PC-9 (cell line): ENCODE data around the gene PLA2G4A. TPM values are rescaled to one million over a fixed set of nuclear protein-coding genes. Genes with fewer than 3 reads are reported as not detected.

ENCODE experiments used
- BruUV-seq: library from RNA; stranded (reverse); fragments of 400-500 nt; replicated peaks from 2 replicates; lab custom pipeline; 2021; lab: Mats Ljungman, UMichigan
- CTCF ChIA-PET: fragments of 300-600 bp; sonication (Branson Sonifier 250); formaldehyde crosslinking; loops from one replicate; lab custom pipeline; 2022; ENCODE audit warnings: antibody characterized with exemption; lab: Charles Lee
- POLR2A ChIA-PET: fragments of 300-600 bp; sonication (Branson Sonifier 250); formaldehyde crosslinking; loops from one replicate; lab custom pipeline; 2022; ENCODE audit warnings: antibody characterized with exemption; ENCODE audit not compliant: unreplicated experiment; lab: Charles Lee
- DNase-seq, 2 experiments: peaks; one replicate each; pipeline versions ENCODE4 v3.0.0 to v3.0.0-alpha.2; 2015 to 2022; ENCODE audit warnings: mixed read lengths in 1 of 2
- H2AFZ ChIP-seq: fragments of 200-600 bp; sonication (generic); 2 replicates; pipeline ENCODE4 v1.8.1; 2017; ENCODE audit warnings: antibody characterized with exemption
- H3F3A ChIP-seq: fragments of 200-600 bp; sonication (generic); 2 replicates; pipeline ENCODE4 v1.8.1; 2017; ENCODE audit warnings: antibody characterized with exemption, mild to moderate bottlenecking, low read depth; ENCODE audit not compliant: insufficient read depth
- H3K27ac ChIP-seq: fragments of 200-600 bp; sonication (generic); 2 replicates; pipeline ENCODE4 v1.6.1; 2016; ENCODE audit warnings: mixed run types
- H3K27me3 ChIP-seq: fragments of 200-600 bp; sonication (generic); 2 replicates; pipeline ENCODE4 v1.6.1; 2016; ENCODE audit warnings: low read depth, mixed run types; ENCODE audit not compliant: insufficient read depth
- H3K36me3 ChIP-seq: fragments of 200-600 bp; sonication (generic); 2 replicates; pipeline ENCODE4 v1.6.1; 2016; ENCODE audit warnings: low read depth, mixed run types
- H3K4me1 ChIP-seq: fragments of 200-600 bp; sonication (generic); replicated peaks from 2 replicates; pipeline ENCODE4 v1.6.1; 2016; ENCODE audit warnings: mixed run types; ENCODE audit not compliant: insufficient read depth
- H3K4me2 ChIP-seq: fragments of 200-600 bp; sonication (generic); 2 replicates; pipeline ENCODE4 v1.6.1; 2017; ENCODE audit warnings: mixed run types
- H3K4me3 ChIP-seq: fragments of 200-600 bp; sonication (generic); 2 replicates; pipeline ENCODE4 v1.6.1; 2016; ENCODE audit warnings: mixed run types
- H3K79me2 ChIP-seq: fragments of 200-600 bp; sonication (generic); 2 replicates; pipeline ENCODE4 v1.6.1; 2017; ENCODE audit warnings: low read depth, mixed run types
- H3K9me2 ChIP-seq: fragments of 200-600 bp; sonication (generic); 2 replicates; pipeline ENCODE4 v1.8.1; 2017; ENCODE audit warnings: mild to moderate bottlenecking; ENCODE audit not compliant: insufficient read depth
- H3K9me3 ChIP-seq: fragments of 200-600 bp; sonication (generic); 2 replicates; pipeline ENCODE4 v1.8.1; 2016; ENCODE audit warnings: low read depth; ENCODE audit not compliant: insufficient read depth
- H4K20me1 ChIP-seq: fragments of 200-600 bp; sonication (generic); 2 replicates; pipeline ENCODE4 v1.8.1; 2017; ENCODE audit not compliant: insufficient read depth
- CTCF ChIP-seq: fragments of 200-600 bp; sonication (generic); conservative IDR thresholded peaks from 2 replicates; pipeline ENCODE4 v1.6.1; 2017; ENCODE audit warnings: mixed run types, antibody characterized with exemption, mild to moderate bottlenecking, moderate library complexity
- EZH2 ChIP-seq: fragments of 200-600 bp; sonication (generic); IDR thresholded peaks from 2 replicates; pipeline ENCODE4 v1.8.0; 2017; ENCODE audit warnings: antibody characterized with exemption, low read depth
- intact Hi-C: fragments of 100-400 bp; cut with micrococcal nuclease; formaldehyde crosslinking; loops from one replicate; pipeline ENCODE4 v1.10.0; 2022; ENCODE audit not compliant: unreplicated experiment
- total RNA-seq: library from RNA; stranded (reverse); gene quantifications from 2 replicates; pipeline ENCODE4 v1.2.3, GENCODE V29; 2021

The PLA2G4A gene
- total RNA-seq, 1 experiment from 2014 or later, result 3.3 TPM

DNA sequence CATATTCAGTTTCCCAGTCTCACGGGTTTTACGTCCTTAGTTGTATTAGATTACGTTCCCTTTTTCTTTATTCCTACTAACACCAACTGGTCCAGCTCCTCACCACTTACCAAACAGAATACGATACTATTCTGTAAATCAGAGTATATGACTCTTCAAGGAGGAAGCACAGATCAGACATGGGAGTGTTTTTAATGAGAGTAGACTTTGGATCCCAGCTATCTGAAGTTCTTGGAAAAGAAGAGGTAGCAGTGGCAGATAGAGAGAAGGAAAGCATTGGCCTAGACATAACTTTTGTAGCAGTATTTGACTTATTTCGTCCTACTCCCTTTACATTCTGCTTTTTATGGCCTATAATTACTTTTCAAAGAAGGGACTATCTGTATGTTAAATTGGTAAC is 24.1 kb upstream of the PLA2G4A start:
- CTCF ChIA-PET, result no interaction called here
- no TSS peak for BruUV-seq
- TF ChIP-seq CTCF (no peak), EZH2 (no peak)
- Histone ChIP-seq H3K36me3 (no peaks in the 10 kb centered on the region), H3K9me2 (no peaks in the 10 kb centered on the region), H3K27ac (no peak overlapping the region), H3K4me2 (no peak overlapping the region), H3K9me3 (no peaks in the 10 kb centered on the region), H3K79me2 (no peaks in the 10 kb centered on the region), H3K4me3 (no peak overlapping the region), H3K4me1 (no peaks in the 10 kb centered on the region), H3K27me3 (no peaks in the 10 kb centered on the region), H3F3A (no peaks in the 10 kb centered on the region), H4K20me1 (no peaks in the 10 kb centered on the region), H2AFZ (no peak overlapping the region)
- POLR2A ChIA-PET, result no interaction called here
- intact Hi-C loops, result no loop called here
- no peak for DNase-seq

GRCh38 chr1:186806477-186806876 is 22.3 kb upstream of the PLA2G4A start:
- H3K4me2 ChIP-seq, result no peak overlapping the region
- H3K9me3 ChIP-seq, result no peaks in the 10 kb centered on the region
- no peaks in the 10 kb centered on the region for H3K79me2 ChIP-seq
- H3K27me3 ChIP-seq, result no peaks in the 10 kb centered on the region
- no peaks in the 10 kb centered on the region for H3K9me2 ChIP-seq
- no peak overlapping the region for H3K27ac ChIP-seq
- H3F3A ChIP-seq, result no peaks in the 10 kb centered on the region
- H4K20me1 ChIP-seq, result no peaks in the 10 kb centered on the region
- CTCF ChIA-PET, result no interaction called here
- TF ChIP-seq EZH2 (no peak), CTCF (no peak)
- no peaks in the 10 kb centered on the region for H3K36me3 ChIP-seq
- H2AFZ ChIP-seq, result no peak overlapping the region
- intact Hi-C loops, result no loop called here
- POLR2A ChIA-PET, result interaction anchor here (0.6 kb wide), 1 partner anchor 431 kb away, joined by 3 read pairs; the partner anchor contains the start of gene TPR
- DNase-seq, result no peak
- BruUV-seq, result no TSS peak
- H3K4me3 ChIP-seq, result no peak overlapping the region
- H3K4me1 ChIP-seq, result no peaks in the 10 kb centered on the region

- Histone ChIP-seq H3K9me2 (no peaks in the 10 kb centered on the region), H3K36me3 (no peaks in the 10 kb centered on the region), H3K27ac (no peak overlapping the region), H3K9me3 (no peaks in the 10 kb centered on the region), H3K79me2 (no peaks in the 10 kb centered on the region), H3K4me1 (no peaks in the 10 kb centered on the region), H2AFZ (no peak overlapping the region), H4K20me1 (no peaks in the 10 kb centered on the region), H3K27me3 (no peaks in the 10 kb centered on the region), H3F3A (no peaks in the 10 kb centered on the region), H3K4me2 (no peak overlapping the region), H3K4me3 (no peak overlapping the region)
- no peak for DNase-seq
- no peak for TF ChIP-seq CTCF
- TF ChIP-seq EZH2, result no peak
- intact Hi-C loops, result no loop called here
- ChIA-PET POLR2A (no interaction called here), CTCF (no interaction called here)
- no TSS peak for BruUV-seq
Measured at GRCh38 chr1:186807163-186807562, 21.6 kb upstream of the PLA2G4A start.
